ENCODE results near the gene SALL3.
"Not testable (repeated sequence)": the region's sequence is repeated elsewhere in the genome, so short reads cannot be mapped to it uniquely, and the experiment has no call there.

Gene SALL3

DNA sequence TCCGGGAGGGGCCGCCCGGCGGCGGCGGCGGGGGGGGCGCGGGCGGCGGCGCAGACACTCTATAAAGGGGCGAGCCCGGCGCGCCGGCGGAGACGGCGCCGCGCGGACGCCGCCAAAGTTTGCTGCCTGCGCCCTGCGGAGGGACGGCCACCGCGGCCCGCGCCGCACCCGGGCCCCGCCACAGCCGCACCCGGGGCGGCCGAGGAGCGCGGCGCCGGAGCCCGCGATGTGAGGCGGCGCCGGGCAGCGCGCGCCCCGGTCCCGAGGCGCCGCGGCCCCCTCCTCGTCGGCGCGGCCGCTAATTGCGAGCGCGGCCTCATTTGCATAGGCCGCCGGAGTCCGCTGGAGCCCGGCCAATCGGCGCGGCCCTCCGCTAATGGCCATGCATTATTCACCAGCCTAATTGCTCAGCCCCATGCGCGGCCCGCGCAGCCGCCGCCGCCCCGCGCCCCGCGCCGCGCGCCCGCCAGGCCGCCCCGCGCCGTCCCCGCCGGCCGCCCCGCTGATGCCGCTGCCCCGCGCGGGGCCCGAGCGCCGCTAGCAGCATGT, at the start of gene SALL3:
Gene SALL3, plus strand, starts transcription at position 89 of the 549 bp plus-strand sequence. Its CDS starts 457 bp downstream, at position 546.
- DNase-seq: no peak

DNA sequence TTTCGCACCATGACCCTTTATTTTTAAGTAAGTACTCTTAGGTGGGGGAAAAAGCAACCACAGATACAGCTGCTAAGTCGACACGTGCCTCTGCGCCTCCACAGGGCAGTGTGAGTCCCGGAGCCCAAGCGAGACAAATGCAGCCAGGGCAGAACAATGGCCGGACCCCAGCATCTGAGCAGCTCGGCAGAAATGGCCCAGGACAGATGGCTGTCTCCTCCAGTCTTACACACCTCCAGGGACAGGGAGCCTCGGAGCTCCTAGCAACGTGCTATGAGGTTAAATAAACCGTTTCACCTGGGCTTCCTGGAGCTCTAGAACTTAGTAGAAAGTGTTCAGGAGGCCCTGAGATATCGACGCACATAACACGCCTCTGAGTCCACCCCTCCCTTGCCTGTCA, 47.3 kb upstream of the SALL3 start:
- no peak for DNase-seq

DNA sequence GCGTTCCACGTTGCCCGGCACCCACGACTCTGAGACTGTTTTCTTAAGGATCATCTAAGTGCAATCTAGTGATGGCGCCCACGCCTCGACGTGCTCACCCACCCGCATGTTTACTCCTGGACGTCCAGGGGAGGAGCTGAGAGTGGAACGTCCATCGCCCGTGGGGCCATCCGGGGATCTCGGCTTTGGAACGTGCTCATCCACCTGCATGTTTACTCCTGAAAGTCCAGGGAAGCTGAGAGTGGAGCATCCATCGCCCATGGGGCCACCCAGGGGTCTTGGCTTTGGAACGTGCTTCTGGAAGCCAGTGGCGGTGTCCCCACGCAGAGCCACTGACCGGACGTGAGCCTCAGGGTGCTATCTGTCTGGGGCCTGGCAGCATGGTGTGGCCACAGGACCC, 45.6 kb upstream of the SALL3 start:
- DNase-seq: no peak

DNA sequence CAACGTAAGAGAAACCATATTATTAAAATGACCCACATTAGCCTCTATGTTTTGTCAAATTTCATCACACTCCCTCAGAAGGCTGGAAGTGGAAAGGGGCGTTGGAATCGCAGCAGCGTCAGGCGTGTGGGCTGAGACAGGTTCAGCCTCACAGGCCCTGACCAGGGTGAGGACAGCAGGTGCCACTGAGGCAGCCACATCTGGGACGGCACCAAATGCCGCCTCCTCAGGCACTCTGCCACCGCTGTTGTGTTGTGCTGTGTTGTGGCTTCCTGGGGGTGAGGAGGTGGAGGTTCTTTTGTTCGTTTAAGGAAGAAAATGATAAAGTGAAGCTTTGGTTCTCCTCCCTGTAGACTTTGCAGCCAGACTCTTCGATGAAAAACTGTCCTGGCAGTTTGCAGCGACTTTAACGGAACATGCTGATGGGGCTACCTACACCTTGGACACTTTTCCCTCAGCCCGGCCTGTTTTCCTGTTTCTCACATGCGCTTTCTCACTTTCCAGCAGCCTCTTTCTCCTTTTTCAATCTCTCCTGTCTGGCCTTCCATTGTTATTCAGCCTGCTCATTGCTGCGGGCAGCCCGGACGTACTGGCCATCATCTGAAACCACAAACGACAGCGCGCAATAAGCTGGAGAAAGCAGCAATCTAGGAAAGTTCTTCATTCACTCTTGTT, 44.9 kb upstream of the SALL3 start:
- DNase-seq: no peak

DNA sequence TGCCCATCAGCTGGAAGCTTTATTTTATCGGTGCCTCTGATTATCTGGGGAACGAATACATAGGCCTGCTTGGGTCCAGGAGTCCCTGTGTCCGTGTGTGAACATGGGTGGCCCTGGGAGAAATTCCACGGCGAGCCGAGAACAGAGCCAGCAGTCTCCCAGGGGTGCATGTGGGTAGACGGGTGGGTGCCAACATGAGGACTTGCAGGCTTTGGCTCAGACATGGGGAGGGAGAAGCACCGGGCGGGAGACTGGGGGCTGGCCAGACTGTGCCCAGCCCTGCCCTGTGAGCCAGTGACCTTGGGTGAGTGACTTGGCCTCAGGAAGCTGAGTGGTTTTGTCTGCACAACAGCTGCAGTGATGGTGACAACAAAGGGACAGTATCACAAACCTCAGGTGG, 44.2 kb upstream of the SALL3 start:
- no peak for DNase-seq

DNA sequence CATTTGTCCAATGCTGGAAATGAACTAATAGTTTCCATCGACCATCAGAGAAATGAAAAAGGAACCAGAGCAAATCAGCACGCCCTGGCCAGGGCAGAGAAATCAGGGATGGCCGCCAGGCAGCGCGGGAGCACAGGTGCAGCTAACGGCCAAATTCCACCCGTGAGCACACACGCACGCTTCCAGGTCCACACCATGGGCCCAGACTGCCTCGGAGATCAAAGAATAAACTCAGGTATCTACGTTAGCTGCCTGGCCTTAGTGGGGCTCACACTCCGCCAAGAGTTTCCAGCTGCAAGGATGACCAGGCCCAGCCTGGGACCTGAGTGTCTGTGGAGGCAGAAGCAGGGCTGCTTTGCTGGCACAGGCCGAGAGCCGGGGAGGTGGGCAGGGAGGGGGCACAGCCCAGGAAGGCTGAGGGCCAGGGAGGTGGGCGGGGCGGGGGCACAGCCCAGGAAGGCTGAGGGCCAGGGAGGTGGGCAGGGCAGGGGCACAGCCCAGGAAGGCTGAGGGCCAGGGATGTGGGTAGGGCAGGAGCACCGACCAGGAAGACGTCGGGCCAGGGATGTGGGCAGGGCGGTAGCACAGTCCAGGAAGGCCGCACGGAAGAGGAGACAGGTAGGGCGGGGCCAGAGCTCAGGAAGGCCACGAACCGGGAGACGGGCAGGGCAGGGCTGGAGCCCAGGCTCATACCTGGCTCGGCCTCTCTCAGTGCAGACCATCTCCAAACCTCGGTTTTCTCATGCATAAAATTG, 43.2 kb upstream of the SALL3 start:
- DNase-seq: no peak

DNA sequence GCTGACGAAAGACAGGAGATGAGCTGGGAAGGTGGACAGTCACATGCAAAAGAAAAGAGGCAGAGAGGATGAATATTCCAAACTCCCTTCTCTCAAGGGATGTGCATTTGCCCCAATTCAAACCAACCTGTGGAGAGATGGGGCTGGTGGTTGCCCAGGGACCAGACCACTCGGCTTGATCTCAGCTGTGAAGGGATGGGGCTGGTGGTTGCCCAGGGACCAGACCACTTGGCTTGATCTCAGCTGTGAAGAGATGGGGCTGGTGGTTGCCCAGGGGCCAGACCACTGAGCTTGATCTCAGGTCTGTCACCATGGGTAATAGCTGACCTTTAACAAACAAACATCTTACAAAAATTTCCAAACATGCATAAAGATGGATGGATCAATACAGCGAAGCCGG, 42.5 kb upstream of the SALL3 start:
- no peak for DNase-seq

DNA sequence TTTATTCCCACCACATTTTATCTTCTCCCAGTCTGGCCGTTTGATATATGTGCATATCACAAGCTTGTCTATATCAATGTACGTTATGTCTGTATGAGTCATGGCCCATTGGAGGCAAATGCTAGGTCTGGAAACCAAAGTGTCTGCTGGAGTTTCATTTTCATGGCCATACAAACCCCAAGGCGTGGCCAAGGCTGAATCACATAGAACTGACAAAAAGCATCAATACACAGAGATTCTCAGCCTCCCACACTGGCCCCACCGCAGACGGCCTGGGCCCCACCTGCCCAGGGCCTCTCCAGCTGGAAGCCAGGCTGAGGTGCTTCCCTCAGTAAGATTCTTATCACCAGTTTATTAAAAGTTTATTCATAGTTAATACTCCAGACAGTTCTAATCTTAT, 40.5 kb upstream of the SALL3 start:
- DNase-seq: peak; percentile 77

DNA sequence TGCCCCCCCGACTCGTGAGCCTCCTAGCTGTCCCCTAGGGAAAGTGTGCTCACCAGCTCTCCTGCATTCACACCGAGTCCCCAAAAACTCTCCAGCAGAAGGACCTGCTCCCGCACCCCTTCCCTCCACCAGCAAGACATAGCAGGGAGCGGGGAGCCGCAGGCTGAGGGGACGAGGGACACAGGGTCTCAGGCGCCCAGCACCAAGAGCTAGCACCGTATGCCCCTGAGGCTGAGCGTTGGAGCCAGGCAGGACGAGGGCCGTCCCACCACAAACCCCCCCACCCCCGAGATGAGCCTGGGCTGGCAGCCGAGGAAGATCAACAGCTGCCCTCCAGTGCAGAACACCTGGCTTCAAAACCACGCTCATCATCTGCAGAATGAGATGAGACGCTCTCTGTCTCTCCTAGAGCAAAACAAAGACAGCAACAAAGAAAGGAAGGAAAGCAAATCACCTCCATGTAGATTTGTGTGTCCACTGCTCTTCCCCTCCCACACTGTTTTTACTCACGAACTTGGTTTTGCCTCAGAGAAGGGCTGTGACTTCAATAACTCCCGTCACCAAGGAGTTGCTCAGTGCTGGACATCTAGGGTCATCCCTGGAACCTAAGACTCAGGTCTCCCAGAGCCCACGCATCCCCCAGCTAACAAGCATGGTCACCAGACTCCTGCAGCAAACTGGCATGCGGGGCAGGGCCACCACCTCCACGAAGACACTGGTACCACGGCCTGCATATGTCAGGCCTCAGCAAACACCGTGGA, 39.7 kb upstream of the SALL3 start:
- no peak for DNase-seq

DNA sequence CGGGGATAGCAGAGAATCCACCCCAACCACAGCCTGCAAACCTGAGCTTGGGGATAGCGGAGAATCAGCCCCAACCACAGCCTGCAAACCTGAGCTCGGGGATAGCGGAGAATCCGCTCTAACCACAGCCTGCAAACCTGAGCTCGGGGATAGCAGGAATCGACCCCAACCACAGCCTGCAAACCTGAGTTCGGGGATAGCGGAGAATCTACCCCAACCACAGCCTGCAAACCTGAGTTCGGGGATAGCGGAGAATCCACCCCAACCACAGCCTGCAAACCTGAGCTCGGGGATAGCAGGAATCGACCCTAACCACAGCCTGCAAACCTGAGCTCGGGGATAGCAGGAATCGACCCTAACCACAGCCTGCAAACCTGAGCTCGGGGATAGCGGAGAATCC, 37.4 kb upstream of the SALL3 start:
- not testable (repeated sequence) for DNase-seq

DNA sequence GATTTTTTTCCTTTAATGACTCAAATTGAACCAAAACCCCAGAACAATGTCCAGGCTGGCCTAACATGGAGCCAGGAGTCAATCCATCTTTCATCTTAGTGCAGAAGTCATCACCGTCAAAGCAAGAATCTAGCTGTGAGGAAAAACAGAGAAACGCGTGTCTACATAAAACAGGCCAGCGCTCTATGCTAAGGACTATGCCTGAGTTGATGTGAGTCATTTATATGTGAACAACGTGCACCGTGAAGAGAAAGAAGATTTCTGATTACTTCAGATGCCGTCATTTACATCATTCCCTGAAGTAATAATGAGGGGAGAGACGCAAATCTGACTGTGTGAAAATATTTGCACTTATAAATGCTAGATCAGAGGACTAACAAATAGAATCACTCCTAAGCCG, 34.0 kb upstream of the SALL3 start:
- no peak for DNase-seq

DNA sequence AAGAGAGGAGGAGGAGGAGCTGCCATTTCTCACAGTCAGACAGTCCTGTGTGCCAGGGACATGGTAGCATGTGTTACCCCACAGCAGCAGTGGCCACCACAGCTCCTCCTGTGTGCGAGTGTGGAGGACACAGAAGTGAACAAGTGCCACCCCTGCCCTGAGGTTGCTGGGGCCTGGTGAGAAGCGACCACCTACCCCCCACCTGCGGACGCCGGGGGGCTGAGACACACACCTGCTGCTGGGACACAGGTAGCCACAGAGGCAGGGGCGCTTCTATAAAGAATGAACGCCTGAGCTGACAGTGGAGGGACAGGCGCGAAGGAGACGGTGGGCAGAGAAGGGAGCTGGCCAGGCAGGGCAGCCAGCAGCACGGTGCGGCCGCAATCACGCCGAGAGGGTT, 32.3 kb upstream of the SALL3 start:
- no peak for DNase-seq

DNA sequence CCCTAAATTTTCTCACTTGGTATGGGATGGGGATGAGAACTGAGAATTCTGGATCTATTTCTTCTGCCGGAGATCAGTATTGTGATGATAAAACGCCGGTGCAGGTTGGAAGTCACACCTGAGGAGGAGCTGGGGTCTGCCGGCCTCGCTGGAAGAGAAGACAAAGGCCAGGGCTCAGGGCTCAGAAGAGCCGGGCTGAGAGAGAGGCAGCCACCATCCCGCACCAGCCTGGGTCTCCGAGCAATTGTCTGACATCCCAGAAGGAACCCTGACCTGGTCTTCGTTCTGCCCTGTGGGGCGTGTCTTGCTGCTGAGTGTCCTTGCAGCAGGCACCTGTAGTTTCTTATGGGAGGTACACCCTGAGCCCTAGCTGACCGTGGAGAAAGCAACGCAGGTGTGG, 31.4 kb upstream of the SALL3 start:
- DNase-seq: no peak

DNA sequence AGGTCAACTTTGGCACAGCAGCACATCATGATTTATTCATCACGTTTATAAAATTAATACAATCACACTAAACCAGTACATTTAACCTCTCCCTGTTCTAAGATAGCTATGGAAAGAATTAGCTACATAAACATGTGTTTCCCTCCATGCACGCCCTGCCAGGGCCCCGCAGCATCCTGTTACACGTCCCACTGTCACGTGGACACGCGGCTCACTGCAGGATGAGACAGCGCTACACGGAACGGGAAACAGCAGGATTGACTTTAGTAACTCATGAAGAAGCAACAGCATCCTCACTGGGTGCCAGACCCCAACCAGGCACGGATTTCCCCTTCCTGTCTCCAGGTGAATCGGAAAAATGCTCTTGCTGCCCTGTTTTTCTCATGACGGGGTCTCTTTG, 30.9 kb upstream of the SALL3 start:
- no peak for DNase-seq

DNA sequence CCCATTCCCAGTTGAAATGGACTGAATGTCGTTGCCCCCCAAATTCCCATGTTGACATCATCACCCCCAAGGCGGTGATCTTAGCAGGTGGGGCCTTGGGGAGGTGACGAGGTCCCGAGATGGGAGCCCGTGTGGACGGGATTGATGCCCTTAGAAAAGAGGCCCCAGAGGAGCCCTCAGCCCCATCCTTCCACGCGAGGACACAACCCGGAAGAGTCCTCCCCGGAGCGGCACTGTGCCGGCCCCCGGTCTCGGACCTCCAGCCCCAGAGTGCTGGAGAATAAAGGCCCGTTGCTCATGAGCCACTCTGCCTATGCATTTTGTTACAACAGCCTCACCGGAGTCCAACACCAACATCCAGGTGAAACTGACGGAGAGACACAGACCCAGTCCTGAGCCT, 30.4 kb upstream of the SALL3 start:
- DNase-seq: no peak

DNA sequence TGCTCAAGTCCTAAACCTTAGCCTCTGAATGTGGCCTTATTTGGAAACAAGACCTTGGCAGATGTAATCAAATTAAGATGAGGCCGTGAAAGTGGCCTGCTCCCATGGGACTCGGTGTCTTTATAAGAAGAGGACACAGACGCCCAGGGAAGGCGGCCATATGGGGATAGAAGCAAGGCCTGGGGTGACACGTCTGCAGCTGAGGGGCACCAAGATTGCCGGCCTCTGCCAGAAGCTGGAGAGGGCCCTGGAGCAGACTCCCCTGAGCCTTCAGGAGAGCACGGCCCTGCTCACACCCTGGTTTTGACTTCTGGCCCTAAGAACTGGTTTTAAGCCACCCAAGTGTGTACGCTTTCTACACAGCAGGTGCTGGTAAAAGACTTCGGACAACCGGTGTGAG, 29.2 kb upstream of the SALL3 start:
- no peak for DNase-seq

DNA sequence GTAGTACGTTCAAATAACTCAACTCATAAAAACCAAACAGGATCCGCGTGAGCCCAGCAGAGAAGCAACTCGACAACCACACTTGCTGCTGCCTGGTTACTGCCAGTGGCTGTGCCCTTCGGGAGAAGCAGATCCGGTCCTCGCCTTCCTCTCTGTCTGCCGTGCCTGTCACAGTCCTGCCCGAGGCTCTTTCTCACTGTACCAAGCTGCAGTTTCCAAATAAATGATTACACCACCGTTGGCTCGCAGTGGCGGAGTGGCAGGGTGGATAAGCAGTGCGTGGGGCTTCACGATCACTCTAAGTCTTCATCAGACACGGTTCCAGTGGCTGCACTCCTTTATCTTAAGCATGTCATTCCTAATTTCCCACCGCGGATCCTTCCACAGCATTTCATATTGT, 26.1 kb upstream of the SALL3 start:
- no peak for DNase-seq

DNA sequence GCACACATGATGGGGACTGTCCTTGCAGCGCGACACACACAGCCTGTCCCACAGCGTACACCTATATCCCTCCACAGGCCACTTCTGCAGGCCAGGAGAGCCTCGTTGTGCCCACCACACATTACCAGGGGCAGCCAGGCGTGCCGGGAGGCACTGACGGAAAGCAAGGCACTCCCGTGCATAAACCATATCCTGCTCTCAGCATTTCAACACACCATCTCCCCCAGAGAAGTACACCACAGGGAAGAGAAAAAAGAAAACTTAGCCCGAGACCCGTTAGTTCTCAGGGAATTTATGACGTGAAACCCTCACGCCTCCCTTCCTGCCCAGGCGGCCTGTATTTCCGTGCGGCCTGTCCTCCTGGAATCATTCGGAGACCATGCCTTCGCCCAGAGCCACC, 24.6 kb upstream of the SALL3 start:
- no peak for DNase-seq

DNA sequence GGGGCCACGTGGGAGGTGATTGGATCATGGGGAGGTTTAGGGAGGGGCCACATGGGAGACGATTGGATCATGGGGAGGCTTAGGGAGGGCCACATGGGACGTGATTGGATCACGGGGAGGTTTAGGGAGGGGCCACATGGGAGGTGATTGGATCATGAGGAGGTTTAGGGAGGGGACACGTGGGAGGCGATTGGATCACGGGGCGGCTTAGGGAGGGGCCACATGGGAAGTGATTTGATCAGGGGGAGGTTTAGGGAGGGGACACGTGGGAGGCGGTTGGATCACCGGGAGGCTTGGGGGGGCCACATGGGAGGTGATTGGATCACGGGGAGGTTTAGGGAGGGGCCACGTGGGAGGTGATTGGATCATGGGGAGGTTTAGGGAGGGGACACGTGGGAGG, 22.5 kb upstream of the SALL3 start:
- no peak for DNase-seq

DNA sequence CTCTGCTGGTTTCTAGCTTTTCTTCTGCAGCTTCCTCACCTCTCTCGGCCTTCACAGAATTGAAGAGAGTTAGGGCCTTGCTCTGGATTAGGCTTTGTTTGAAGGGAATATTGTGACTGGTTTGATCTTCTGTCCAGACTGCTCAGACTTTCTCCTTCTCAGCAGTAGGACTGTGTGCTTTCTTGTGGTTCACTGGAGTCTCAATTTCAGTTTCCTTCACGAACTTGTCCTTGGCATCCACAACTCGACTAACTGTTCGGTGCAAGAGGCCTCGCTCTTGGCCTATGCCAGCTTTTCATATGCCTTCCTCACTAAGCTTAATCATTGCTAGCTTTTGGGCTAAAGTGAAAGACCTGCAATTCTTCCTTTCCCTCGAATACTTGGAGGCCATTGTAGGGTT, 18.9 kb upstream of the SALL3 start:
- no peak for DNase-seq

DNA sequence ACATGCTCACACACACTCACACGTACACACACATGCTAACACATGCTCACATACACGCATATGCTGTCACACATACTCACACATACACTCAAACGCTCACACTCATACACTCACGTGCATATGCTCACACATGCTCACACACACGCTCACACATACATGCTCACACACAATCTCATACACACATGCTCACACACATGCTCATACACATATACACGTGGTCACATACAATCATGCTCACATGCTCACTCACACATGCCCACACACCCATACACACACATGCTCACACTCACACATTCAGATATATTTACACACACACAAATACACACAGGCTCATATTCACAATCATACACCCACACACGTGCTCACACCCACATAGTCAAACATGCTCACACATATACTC, 17.5 kb upstream of the SALL3 start:
- DNase-seq: no peak

DNA sequence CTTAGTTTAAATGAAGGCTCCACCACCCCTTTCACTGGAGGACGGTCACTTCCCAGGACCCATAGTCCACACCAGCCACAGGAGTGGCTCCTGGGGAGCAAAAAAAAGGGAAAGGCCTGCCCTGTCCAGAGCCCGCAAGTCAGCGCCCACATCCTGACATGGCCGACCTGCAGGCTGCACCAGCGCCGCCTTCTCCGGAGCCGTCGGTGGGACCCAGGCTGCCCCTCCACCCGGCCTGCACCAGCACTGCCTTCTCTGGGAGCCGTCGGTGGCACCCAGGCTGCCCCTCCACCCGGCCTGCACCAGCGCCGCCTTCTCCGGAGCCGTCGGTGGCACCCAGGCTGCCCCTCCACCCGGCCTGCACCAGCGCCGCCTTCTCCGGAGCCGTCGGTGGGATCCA, 14.9 kb upstream of the SALL3 start:
- DNase-seq: not testable (repeated sequence)

DNA sequence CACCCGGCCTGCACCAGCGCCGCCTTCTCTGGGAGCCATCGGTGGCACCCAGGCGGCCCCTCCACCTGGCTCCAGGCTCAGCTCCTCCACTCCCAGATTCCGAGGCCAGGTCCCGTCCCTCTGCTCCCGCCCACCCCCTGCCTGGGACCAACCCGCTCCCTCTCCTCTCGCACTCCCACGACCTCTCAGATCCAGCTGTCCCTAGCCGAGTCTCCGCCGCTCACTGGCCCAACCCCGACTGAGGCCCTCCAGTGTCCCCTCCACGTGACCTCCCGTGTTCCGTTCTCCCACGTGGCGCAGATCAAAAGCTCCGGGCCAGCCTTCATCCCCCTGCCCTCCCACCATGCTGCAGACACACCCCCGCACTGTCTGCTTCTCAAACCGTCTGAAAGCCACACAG, 14.4 kb upstream of the SALL3 start:
- no peak for DNase-seq
